Activated CD8-positive, alpha-beta memory T cell treated with anti-CD3 and anti-CD28 coated beads, Interleukin-2, amount 50 U/mL, for 24 hours (primary cell): ENCODE data around the gene MAPK8.
A peak's percentile ranks its signal among the peaks of the same experiment; 100 is the strongest.
"Not testable (repeated sequence)": the region's sequence is repeated elsewhere in the genome, so short reads cannot be mapped to it uniquely, and the experiment has no call there.

ENCODE experiments used
- DNase-seq: peaks from one replicate; pipeline ENCODE4 v3.0.0-alpha.2; 2020; ENCODE audit errors: extremely low read depth

The MAPK8 gene

GRCh38 chr10:48306265-48306869 lies at the start of gene MAPK8:
Gene MAPK8, plus strand, starts transcription at chr10:48306677. Its CDS starts 94,984 bp downstream, at chr10:48401661.
- peak; percentile 83 for DNase-seq

- DNase-seq = no peak
Measured at GRCh38 chr10:48257407-48257961, 49.0 kb upstream of the MAPK8 start.

- no peak for DNase-seq
Measured at GRCh38 chr10:48258105-48258504, 48.4 kb upstream of the MAPK8 start.

- DNase-seq = no peak
Measured at GRCh38 chr10:48266528-48266927, 39.9 kb upstream of the MAPK8 start.

GRCh38 chr10:48271047-48271730 lies 35.3 kb upstream of the MAPK8 start:
- DNase-seq = no peak

- DNase-seq = no peak
Measured at GRCh38 chr10:48272682-48273081, 33.8 kb upstream of the MAPK8 start.

- DNase-seq = no peak
Measured at GRCh38 chr10:48273741-48274140, 32.7 kb upstream of the MAPK8 start.

- no peak for DNase-seq
Measured at GRCh38 chr10:48274636-48275035, 31.8 kb upstream of the MAPK8 start, which contains the start of gene FRMPD2. Gene FRMPD2, minus strand, starts transcription at chr10:48274696. Its CDS starts 129 bp downstream, at chr10:48274567.

- DNase-seq = no peak
Measured at GRCh38 chr10:48277093-48277492, 29.4 kb upstream of the MAPK8 start.

- DNase-seq = no peak
Measured at GRCh38 chr10:48279081-48279751, 27.3 kb upstream of the MAPK8 start.

GRCh38 chr10:48281697-48282096 lies 24.8 kb upstream of the MAPK8 start:
- DNase-seq = not testable (repeated sequence)

GRCh38 chr10:48282829-48283228 lies 23.6 kb upstream of the MAPK8 start:
- no peak for DNase-seq

GRCh38 chr10:48284002-48284546 lies 22.4 kb upstream of the MAPK8 start:
- no peak for DNase-seq

GRCh38 chr10:48284811-48285210 lies 21.7 kb upstream of the MAPK8 start:
- no peak for DNase-seq

- DNase-seq = no peak
Measured at GRCh38 chr10:48285710-48286109, 20.8 kb upstream of the MAPK8 start.

GRCh38 chr10:48286356-48286755 lies 20.1 kb upstream of the MAPK8 start:
- DNase-seq = no peak

- DNase-seq = no peak
Measured at GRCh38 chr10:48287417-48288391, 18.8 kb upstream of the MAPK8 start.

GRCh38 chr10:48288661-48289060 lies 17.8 kb upstream of the MAPK8 start:
- no peak for DNase-seq

GRCh38 chr10:48289501-48290238 lies 16.8 kb upstream of the MAPK8 start:
- no peak for DNase-seq

GRCh38 chr10:48290286-48290685 lies 16.2 kb upstream of the MAPK8 start:
- DNase-seq = no peak
